Stomach smooth muscle (tissue), 2 donors: Measurements from ENCODE around the gene TJP1.

Source experiments
- H3K27ac ChIP-seq: one replicate; pipeline ENCODE4 v1.7.0; 2013; ENCODE audit warnings: mild to moderate bottlenecking, low read length, inconsistent platforms
- H3K27me3 ChIP-seq, 2 donors: one replicate each; pipeline ENCODE4 v1.7.0; 2013; ENCODE audit warnings: low read length in 2 of 2; ENCODE audit not compliant: insufficient read depth in 2 of 2, control insufficient read depth in 1 of 2
- H3K36me3 ChIP-seq, 2 donors: one replicate each; pipeline ENCODE4 v1.7.0; 2013; ENCODE audit warnings: low read length in 2 of 2; ENCODE audit not compliant: control insufficient read depth in 2 of 2, insufficient read depth in 2 of 2
- H3K4me1 ChIP-seq: one replicate; pipeline ENCODE4 v1.7.0; 2013; ENCODE audit warnings: low read length; ENCODE audit not compliant: control insufficient read depth, insufficient read depth
- H3K4me3 ChIP-seq, 2 donors: one replicate each; pipeline ENCODE4 v1.7.0; 2013; ENCODE audit warnings: low read length in 2 of 2
- H3K9ac ChIP-seq, 2 donors: one replicate each; pipeline ENCODE4 v1.7.0; 2013; ENCODE audit warnings: low read length in 2 of 2, mild to moderate bottlenecking in 1 of 2
- H3K9me3 ChIP-seq, 2 donors: one replicate each; pipeline ENCODE4 v1.7.0; 2013; ENCODE audit warnings: low read length in 2 of 2; ENCODE audit not compliant: control insufficient read depth in 2 of 2
- donor health status: healthy.
- donor health status: Pancreatic carcinoma.

Gene TJP1

GRCh38 chr15:29688506-29689286 is 133.6 kb downstream of the TJP1 start:
- Histone ChIP-seq H3K4me1 (no peaks in the 10 kb centered on the region), H3K4me3 (no peak overlapping the region), H3K9ac (no peak overlapping the region), H3K36me3 (peaks cover 0 to 2% of the 10 kb centered on the region in 2 donors), H3K9me3 (no peaks in the 10 kb centered on the region), H3K27me3 (no peaks in the 10 kb centered on the region), H3K27ac (no peak overlapping the region)

- Histone ChIP-seq H3K4me1 (no peaks in the 10 kb centered on the region), H3K36me3 (peaks cover 0 to 2% of the 10 kb centered on the region in 2 donors), H3K4me3 (no peak overlapping the region), H3K27ac (no peak overlapping the region), H3K27me3 (no peaks in the 10 kb centered on the region), H3K9ac (no peak overlapping the region), H3K9me3 (no peaks in the 10 kb centered on the region)
Observed at GRCh38 chr15:29687939-29688505, 134.2 kb downstream of the TJP1 start.

- Histone ChIP-seq H3K9ac (no peak overlapping the region), H3K27me3 (no peaks in the 10 kb centered on the region), H3K4me3 (no peak overlapping the region), H3K27ac (no peak overlapping the region), H3K4me1 (no peaks in the 10 kb centered on the region), H3K36me3 (peaks cover 0 to 2% of the 10 kb centered on the region in 2 donors), H3K9me3 (no peaks in the 10 kb centered on the region)
Observed at GRCh38 chr15:29687204-29687815, 135.0 kb downstream of the TJP1 start.

GRCh38 chr15:29686445-29687203 is 135.6 kb downstream of the TJP1 start:
- H3K27me3 ChIP-seq, result no peaks in the 10 kb centered on the region
- H3K9me3 ChIP-seq, result no peaks in the 10 kb centered on the region
- H3K36me3 ChIP-seq, result peaks cover 0 to 2% of the 10 kb centered on the region in 2 donors
- H3K27ac ChIP-seq, result no peak overlapping the region
- no peak overlapping the region for H3K4me3 ChIP-seq
- H3K4me1 ChIP-seq, result no peaks in the 10 kb centered on the region
- H3K9ac ChIP-seq, result no peak overlapping the region

GRCh38 chr15:29686079-29686425 is 136.2 kb downstream of the TJP1 start:
- no peak overlapping the region for H3K9ac ChIP-seq
- H3K27me3 ChIP-seq, result no peaks in the 10 kb centered on the region
- H3K4me3 ChIP-seq, result no peak overlapping the region
- no peaks in the 10 kb centered on the region for H3K9me3 ChIP-seq
- no peaks in the 10 kb centered on the region for H3K36me3 ChIP-seq
- H3K4me1 ChIP-seq, result no peaks in the 10 kb centered on the region
- H3K27ac ChIP-seq, result no peak overlapping the region

GRCh38 chr15:29685156-29686078 is 136.9 kb downstream of the TJP1 start:
- no peaks in the 10 kb centered on the region for H3K27me3 ChIP-seq
- H3K9me3 ChIP-seq, result no peaks in the 10 kb centered on the region
- H3K36me3 ChIP-seq, result no peaks in the 10 kb centered on the region
- H3K4me3 ChIP-seq, result no peak overlapping the region
- no peaks in the 10 kb centered on the region for H3K4me1 ChIP-seq
- no peak overlapping the region for H3K27ac ChIP-seq
- no peak overlapping the region for H3K9ac ChIP-seq

GRCh38 chr15:29682781-29683180 is 139.5 kb downstream of the TJP1 start:
- no peaks in the 10 kb centered on the region for H3K9me3 ChIP-seq
- no peak overlapping the region for H3K4me3 ChIP-seq
- H3K9ac ChIP-seq, result no peak overlapping the region
- no peaks in the 10 kb centered on the region for H3K36me3 ChIP-seq
- H3K27me3 ChIP-seq, result no peaks in the 10 kb centered on the region
- no peak overlapping the region for H3K27ac ChIP-seq
- H3K4me1 ChIP-seq, result no peaks in the 10 kb centered on the region

GRCh38 chr15:29682361-29682760 is 139.9 kb downstream of the TJP1 start:
- Histone ChIP-seq H3K27ac (no peak overlapping the region), H3K4me1 (no peaks in the 10 kb centered on the region), H3K9me3 (no peaks in the 10 kb centered on the region), H3K9ac (no peak overlapping the region), H3K4me3 (no peak overlapping the region), H3K27me3 (no peaks in the 10 kb centered on the region), H3K36me3 (no peaks in the 10 kb centered on the region)

GRCh38 chr15:29681946-29682345 is 140.3 kb downstream of the TJP1 start:
- no peak overlapping the region for H3K9ac ChIP-seq
- H3K4me3 ChIP-seq, result no peak overlapping the region
- H3K36me3 ChIP-seq, result no peaks in the 10 kb centered on the region
- H3K9me3 ChIP-seq, result no peaks in the 10 kb centered on the region
- H3K27me3 ChIP-seq, result no peaks in the 10 kb centered on the region
- peaks cover under 1% of the 10 kb centered on the region for H3K4me1 ChIP-seq
- H3K27ac ChIP-seq, result no peak overlapping the region
